ENCODE measurements around the gene CRTAC1.

- TF ChIP-seq CTCF (IDR thresholded peaks at IDR 0.05): no peak
- no peak for TF ChIP-seq EZH2phosphoT487 (IDR thresholded peaks at IDR 0.05)
Measured at GRCh38 chr10:97904018-97904381, 126.4 kb downstream of the CRTAC1 start.
